GM12878 (cell line): ENCODE measurements around the gene TMEM79. TPM values are rescaled to one million over a fixed set of nuclear protein-coding genes. Genes with fewer than 3 reads are reported as not detected.
A peak's percentile ranks its signal among the peaks of the same experiment; 100 is the strongest.

Experiments used
- BMI1 ChIP-seq: fragments of 450-650 bp; IDR thresholded peaks from 2 replicates; pipeline ENCODE4 v1.6.1; 2016; ENCODE audit warnings: mild to moderate bottlenecking, moderate library complexity, borderline replicate concordance
- CEBPB ChIP-seq, 2 experiments: fragments of 150-350 bp in 1 of 2; IDR thresholded peaks; 2 replicates each; pipeline ENCODE4 v1.6.1; 2012 to 2014; ENCODE audit warnings: low read depth in 2 of 2, low read length in 2 of 2, borderline replicate concordance in 1 of 2, inconsistent platforms in 1 of 2
- CHD2 ChIP-seq: IDR thresholded peaks from 2 replicates; pipeline ENCODE4 v1.6.1; 2011; ENCODE audit warnings: low read depth, low read length, improper control_type of control experiment, borderline replicate concordance
- EP300 ChIP-seq, 2 experiments: fragments of 150-350 bp in 1 of 2; IDR thresholded peaks; 2 replicates each; pipeline ENCODE4 v1.6.1; 2011 to 2012; ENCODE audit warnings: low read depth in 2 of 2, low read length in 2 of 2, borderline replicate concordance in 1 of 2, improper control_type of control experiment in 1 of 2, inconsistent platforms in 1 of 2; ENCODE audit not compliant: control insufficient read depth in 1 of 2
- FOS ChIP-seq: IDR thresholded peaks from 3 replicates; pipeline ENCODE4 v1.6.1; 2011; ENCODE audit warnings: borderline replicate concordance; ENCODE audit not compliant: insufficient read length; ENCODE audit errors: extremely low read depth
- IKZF1 ChIP-seq: fragments of 450-650 bp; conservative IDR thresholded peaks from 2 replicates; pipeline ENCODE4 v1.6.1; 2017; ENCODE audit warnings: antibody characterized with exemption, mild to moderate bottlenecking
- IKZF2 ChIP-seq, 2 experiments: fragments of 450-650 bp; IDR thresholded peaks; 2 replicates each; pipeline ENCODE4 v1.6.1; 2017; ENCODE audit warnings: mild to moderate bottlenecking in 2 of 2, moderate library complexity in 2 of 2
- KLF5 ChIP-seq: fragments of 450-650 bp; IDR thresholded peaks from 2 replicates; pipeline ENCODE4 v1.6.1; 2014; ENCODE audit warnings: mild to moderate bottlenecking; ENCODE audit not compliant: partially characterized antibody
- PAX5 ChIP-seq: IDR thresholded peaks from 2 replicates; pipeline ENCODE4 v1.6.1; 2011; ENCODE audit warnings: low read depth, low read length, borderline replicate concordance
- POLR2AphosphoS5 ChIP-seq: IDR thresholded peaks from 2 replicates; pipeline ENCODE4 v1.6.1; 2011; ENCODE audit warnings: mild to moderate bottlenecking, low read length, inconsistent platforms
- RFX5 ChIP-seq: IDR thresholded peaks from 2 replicates; pipeline ENCODE4 v1.6.1; 2011; ENCODE audit warnings: low read depth, low read length, improper control_type of control experiment
- SMC3 ChIP-seq: IDR thresholded peaks from 2 replicates; pipeline ENCODE4 v1.6.1; 2011; ENCODE audit warnings: low read length, improper control_type of control experiment, borderline replicate concordance
- SPI1 ChIP-seq: IDR thresholded peaks from 2 replicates; pipeline ENCODE4 v1.6.1; 2011; ENCODE audit warnings: low read depth, mild to moderate bottlenecking, low read length, moderate library complexity, borderline replicate concordance; ENCODE audit not compliant: insufficient read depth
- STAT1 ChIP-seq: fragments of 450-650 bp; conservative IDR thresholded peaks from 2 replicates; pipeline ENCODE4 v1.6.1; 2014; ENCODE audit warnings: antibody characterized with exemption, mild to moderate bottlenecking
- TBL1XR1 ChIP-seq: IDR thresholded peaks from 2 replicates; pipeline ENCODE4 v1.6.1; 2012; ENCODE audit warnings: low read depth, low read length, improper control_type of control experiment
- ZNF384 ChIP-seq: IDR thresholded peaks from 2 replicates; pipeline ENCODE4 v1.6.1; 2012; ENCODE audit warnings: low read depth, mild to moderate bottlenecking, low read length, improper control_type of control experiment, borderline replicate concordance
- polyA plus RNA-seq, 11 experiments: library from polyadenylated mRNA; depleted of rRNA in 4 of 11; unstranded in 6 of 11; stranded (reverse) in 5 of 11; fragments of >200 nt; fragmentation: Nextera tagmentation in 4 of 11; fragmentation: Illumina TruSeq in 1 of 11; extraction: Ambion mirVana in 4 of 11; extraction: Trizol in 1 of 11; gene quantifications; 1 replicate in 1 of 11; 2 replicates in 10 of 11; pipeline versions ENCODE4 v1.2.1 to v1.2.3, GENCODE V29; 2011 to 2016; ENCODE audit warnings: inconsistent platforms in 2 of 11, missing spikeins in 2 of 11, low read depth in 1 of 11
- total RNA-seq, 4 experiments: library from RNA; depleted of rRNA in 3 of 4; stranded (reverse); fragments of >200 nt in 3 of 4; fragmentation: Illumina TruSeq in 1 of 4; extraction: Trizol in 1 of 4; gene quantifications; 2 replicates each; pipeline versions ENCODE4 v1.2.1 to v1.2.3, GENCODE V29; 2013 to 2021
- TF ChIP-seq, protein P1 (sequence below): fragments of 450-650 bp; IDR thresholded peaks from 2 replicates; pipeline ENCODE4 v1.6.1; 2018; ENCODE audit warnings: mild to moderate bottlenecking, low read depth, moderate library complexity; ENCODE audit not compliant: partially characterized antibody
- TF ChIP-seq, protein P2 (sequence below): IDR thresholded peaks from 2 replicates; pipeline ENCODE4 v1.6.1; 2011; ENCODE audit warnings: borderline replicate concordance, low read depth, mild to moderate bottlenecking, moderate library complexity, low read length; ENCODE audit not compliant: insufficient read depth, poor library complexity, severe bottlenecking
- TF ChIP-seq, protein P3 (sequence below): fragments of 450-650 bp; formaldehyde crosslinking; IDR thresholded peaks from 2 replicates; pipeline ENCODE4 v1.4.0; 2022; ENCODE audit warnings: mild to moderate bottlenecking, moderate library complexity
- TF ChIP-seq, protein P4 (sequence below): IDR thresholded peaks from 2 replicates; pipeline ENCODE4 v1.6.1; 2011; ENCODE audit warnings: borderline replicate concordance, low read depth, mild to moderate bottlenecking, moderate library complexity, mixed read lengths, low read length; ENCODE audit not compliant: insufficient read depth; ENCODE audit errors: extremely low read length

The TMEM79 gene
- total and polyA plus RNA-seq, 10 of the 15 experiments (the other 5 are each of a cell fraction or from before 2014, with no cell fraction given), result 0.47 to 5.2 (median 3.8) TPM

DNA sequence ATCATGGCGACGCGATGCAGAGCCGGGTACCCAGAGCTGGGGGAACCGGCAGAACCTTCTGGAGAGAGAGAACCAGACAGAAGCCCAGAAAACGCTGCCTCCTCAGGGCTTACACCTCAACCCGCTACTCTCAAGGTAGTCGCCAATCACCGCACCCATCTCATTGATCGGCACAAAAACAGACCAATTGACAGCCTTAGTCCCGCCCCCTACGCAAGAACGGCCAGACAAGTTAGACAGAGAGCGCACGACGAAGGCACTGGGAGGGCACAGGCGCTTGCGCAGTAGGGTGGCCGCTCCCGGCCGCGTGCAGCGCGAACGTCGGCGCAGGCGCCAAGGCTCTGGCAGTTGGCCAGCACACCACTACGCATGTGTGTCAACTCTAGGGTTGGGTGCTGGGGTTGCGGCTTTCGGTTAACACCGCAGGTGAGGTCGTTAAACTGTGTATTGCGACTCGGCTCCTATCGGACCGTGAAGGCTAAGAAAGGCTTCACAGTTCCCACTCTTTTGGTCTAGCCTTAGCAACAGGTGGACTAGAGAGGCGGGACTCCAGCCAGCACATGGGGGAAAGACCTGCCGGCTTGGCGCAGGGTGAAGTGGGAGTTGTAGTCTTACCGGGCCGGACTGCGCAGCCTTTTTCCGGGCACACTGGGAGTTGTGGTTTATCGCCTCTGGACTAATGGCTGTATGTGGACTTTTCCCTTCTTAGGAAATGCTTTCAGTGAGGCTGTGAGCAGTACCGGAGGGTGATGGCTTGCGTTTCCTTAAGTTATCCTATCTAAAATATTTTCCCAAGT lies 54.3 kb downstream of the TMEM79 start, which contains the start of the genes CCT3 and TSACC (continued):
- TF ChIP-seq, protein P1, sequence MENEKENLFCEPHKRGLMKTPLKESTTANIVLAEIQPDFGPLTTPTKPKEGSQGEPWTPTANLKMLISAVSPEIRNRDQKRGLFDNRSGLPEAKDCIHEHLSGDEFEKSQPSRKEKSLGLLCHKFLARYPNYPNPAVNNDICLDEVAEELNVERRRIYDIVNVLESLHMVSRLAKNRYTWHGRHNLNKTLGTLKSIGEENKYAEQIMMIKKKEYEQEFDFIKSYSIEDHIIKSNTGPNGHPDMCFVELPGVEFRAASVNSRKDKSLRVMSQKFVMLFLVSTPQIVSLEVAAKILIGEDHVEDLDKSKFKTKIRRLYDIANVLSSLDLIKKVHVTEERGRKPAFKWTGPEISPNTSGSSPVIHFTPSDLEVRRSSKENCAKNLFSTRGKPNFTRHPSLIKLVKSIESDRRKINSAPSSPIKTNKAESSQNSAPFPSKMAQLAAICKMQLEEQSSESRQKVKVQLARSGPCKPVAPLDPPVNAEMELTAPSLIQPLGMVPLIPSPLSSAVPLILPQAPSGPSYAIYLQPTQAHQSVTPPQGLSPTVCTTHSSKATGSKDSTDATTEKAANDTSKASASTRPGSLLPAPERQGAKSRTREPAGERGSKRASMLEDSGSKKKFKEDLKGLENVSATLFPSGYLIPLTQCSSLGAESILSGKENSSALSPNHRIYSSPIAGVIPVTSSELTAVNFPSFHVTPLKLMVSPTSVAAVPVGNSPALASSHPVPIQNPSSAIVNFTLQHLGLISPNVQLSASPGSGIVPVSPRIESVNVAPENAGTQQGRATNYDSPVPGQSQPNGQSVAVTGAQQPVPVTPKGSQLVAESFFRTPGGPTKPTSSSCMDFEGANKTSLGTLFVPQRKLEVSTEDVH, result no peak
- TF ChIP-seq CEBPB (IDR thresholded peaks at IDR 0.05; ENCODE audit: borderline replicate concordance in 1 of 2, low read depth in 2 of 2, low read length in 2 of 2) (no peak), STAT1 (0 out of 2 replicates have a peak, but pooled peaks have one; percentile 25), POLR2AphosphoS5 (peak; percentile 97), FOS (peak; percentile 78), TBL1XR1 (peak; percentile 71; the same call in 1 of the 2 replicates), PAX5 (peak; percentile 80), EP300 (IDR thresholded peaks at IDR 0.05; ENCODE audit: borderline replicate concordance in 1 of 2, control insufficient read depth in 1 of 2, low read depth in 2 of 2, low read length in 2 of 2) (peak; percentile 45 to 75; a peak in 1 of 4 replicates), IKZF2 (IDR thresholded peaks at IDR 0.05) (peak; percentile 81 to 86; a peak in 3 of 4 replicates), CHD2 (peak; percentile 96), ZNF384 (no peak), IKZF1 (peak; percentile 95), SPI1 (no peak), RFX5 (peak; percentile 69; the same call in 1 of the 2 replicates), SMC3 (no peak), KLF5 (peak; percentile 42), BMI1 (no peak)
- TF ChIP-seq, protein P2, sequence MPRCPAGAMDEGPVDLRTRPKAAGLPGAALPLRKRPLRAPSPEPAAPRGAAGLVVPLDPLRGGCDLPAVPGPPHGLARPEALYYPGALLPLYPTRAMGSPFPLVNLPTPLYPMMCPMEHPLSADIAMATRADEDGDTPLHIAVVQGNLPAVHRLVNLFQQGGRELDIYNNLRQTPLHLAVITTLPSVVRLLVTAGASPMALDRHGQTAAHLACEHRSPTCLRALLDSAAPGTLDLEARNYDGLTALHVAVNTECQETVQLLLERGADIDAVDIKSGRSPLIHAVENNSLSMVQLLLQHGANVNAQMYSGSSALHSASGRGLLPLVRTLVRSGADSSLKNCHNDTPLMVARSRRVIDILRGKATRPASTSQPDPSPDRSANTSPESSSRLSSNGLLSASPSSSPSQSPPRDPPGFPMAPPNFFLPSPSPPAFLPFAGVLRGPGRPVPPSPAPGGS, result no peak
- TF ChIP-seq, protein P3, sequence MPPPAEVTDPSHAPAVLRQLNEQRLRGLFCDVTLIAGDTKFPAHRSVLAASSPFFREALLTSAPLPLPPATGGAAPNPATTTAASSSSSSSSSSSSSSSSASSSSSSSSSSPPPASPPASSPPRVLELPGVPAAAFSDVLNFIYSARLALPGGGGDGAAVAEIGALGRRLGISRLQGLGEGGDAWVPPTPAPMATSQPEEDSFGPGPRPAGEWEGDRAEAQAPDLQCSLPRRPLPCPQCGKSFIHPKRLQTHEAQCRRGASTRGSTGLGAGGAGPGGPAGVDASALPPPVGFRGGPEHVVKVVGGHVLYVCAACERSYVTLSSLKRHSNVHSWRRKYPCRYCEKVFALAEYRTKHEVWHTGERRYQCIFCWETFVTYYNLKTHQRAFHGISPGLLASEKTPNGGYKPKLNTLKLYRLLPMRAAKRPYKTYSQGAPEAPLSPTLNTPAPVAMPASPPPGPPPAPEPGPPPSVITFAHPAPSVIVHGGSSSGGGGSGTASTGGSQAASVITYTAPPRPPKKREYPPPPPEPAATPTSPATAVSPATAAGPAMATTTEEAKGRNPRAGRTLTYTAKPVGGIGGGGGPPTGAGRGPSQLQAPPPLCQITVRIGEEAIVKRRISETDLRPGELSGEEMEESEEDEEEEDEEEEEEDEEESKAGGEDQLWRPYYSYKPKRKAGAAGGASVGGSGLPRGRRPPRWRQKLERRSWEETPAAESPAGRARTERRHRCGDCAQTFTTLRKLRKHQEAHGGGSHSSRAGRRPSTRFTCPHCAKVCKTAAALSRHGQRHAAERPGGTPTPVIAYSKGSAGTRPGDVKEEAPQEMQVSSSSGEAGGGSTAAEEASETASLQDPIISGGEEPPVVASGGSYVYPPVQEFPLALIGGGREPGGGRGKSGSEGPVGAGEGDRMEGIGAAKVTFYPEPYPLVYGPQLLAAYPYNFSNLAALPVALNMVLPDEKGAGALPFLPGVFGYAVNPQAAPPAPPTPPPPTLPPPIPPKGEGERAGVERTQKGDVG, result no peak
- TF ChIP-seq, protein P4, sequence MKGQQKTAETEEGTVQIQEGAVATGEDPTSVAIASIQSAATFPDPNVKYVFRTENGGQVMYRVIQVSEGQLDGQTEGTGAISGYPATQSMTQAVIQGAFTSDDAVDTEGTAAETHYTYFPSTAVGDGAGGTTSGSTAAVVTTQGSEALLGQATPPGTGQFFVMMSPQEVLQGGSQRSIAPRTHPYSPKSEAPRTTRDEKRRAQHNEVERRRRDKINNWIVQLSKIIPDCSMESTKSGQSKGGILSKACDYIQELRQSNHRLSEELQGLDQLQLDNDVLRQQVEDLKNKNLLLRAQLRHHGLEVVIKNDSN, result peak; percentile 57
